ENCODE measurements around the gene KRTAP24-1. TPM values are rescaled to one million over a fixed set of nuclear protein-coding genes. Genes with fewer than 3 reads are reported as not detected.

KRTAP24-1 gene
- total and polyA plus RNA-seq, 2 of the 13 experiments (the other 11 are each of a cell fraction or from before 2014, with no cell fraction given), result not detected

- no peak for FAIRE-seq
- CTCF ChIA-PET (ENCODE audit: low intra/inter-chr PET ratio, low total read pairs), result no interaction called here
- Histone ChIP-seq H3K27me3 (ENCODE audit: control insufficient read depth in 1 of 2, insufficient read depth in 2 of 2, low read length in 2 of 2) (no peaks in the 10 kb centered on the region), H3K4me2 (ENCODE audit: low read depth, low read length) (no peak overlapping the region), H3K4me3 (replicated peaks in 1 of 3; ENCODE audit: insufficient read depth in 1 of 3, low read depth in 2 of 3, low read length in 3 of 3) (no peak overlapping the region), H3K36me3 (replicated peaks in 1 of 2; ENCODE audit: control insufficient read depth in 1 of 2, insufficient read depth in 2 of 2, low read length in 2 of 2) (no peaks in the 10 kb centered on the region), H3K9me3 (ENCODE audit: low read length) (peaks cover 75% of the 10 kb centered on the region), H3K79me2 (ENCODE audit: insufficient read depth, low read length) (no peaks in the 10 kb centered on the region), H4K20me1 (ENCODE audit: insufficient read depth, low read length) (no peaks in the 10 kb centered on the region), H3K9ac (ENCODE audit: insufficient read depth, low read depth, low read length) (no peak overlapping the region), H2AFZ (ENCODE audit: low read length) (no peak overlapping the region), H3K4me1 (ENCODE audit: insufficient read depth, low read length) (no peaks in the 10 kb centered on the region), H3K27ac (ENCODE audit: extremely low read length, insufficient read depth, low read length) (no peak overlapping the region)
- TF ChIP-seq ZXDC (CRISPR knock-in tag; IDR thresholded peaks at IDR 0.05) (no peak), ZNF329 (CRISPR knock-in tag; IDR thresholded peaks at IDR 0.05; ENCODE audit: low read depth) (no peak), ZNF619 (CRISPR knock-in tag; IDR thresholded peaks at IDR 0.05) (no peak), ZBTB7A (CRISPR knock-in tag; IDR thresholded peaks at IDR 0.05) (no peak)
- in situ Hi-C loops (cut with HindIII; ENCODE audit: extremely low pct_ligation_motif_present, low pct_unique_long_range_greater_than_20kb), result no loop called here
- 0% methylated on average over 1 of the region's 1 CpG for WGBS (ENCODE audit: low lambda C conversion rate)
- POLR2A ChIA-PET, result no interaction called here
- no peak for ATAC-seq
- BruUV-seq (replicated peaks), result no TSS peak
- intact Hi-C loops (cut with micrococcal nuclease; ENCODE audit: unreplicated experiment), result no loop called here
- DNase-seq (ENCODE audit: low spot score), result no peak
Measured at GRCh38 chr21:30251781-30252180, 31.0 kb downstream of the KRTAP24-1 start.

- CTCF ChIA-PET (ENCODE audit: low intra/inter-chr PET ratio, low total read pairs), result no interaction called here
- FAIRE-seq (no peak), ATAC-seq (no peak), DNase-seq (ENCODE audit: low spot score) (no peak)
- POLR2A ChIA-PET, result no interaction called here
- H4K20me1 ChIP-seq (ENCODE audit: insufficient read depth, low read length), result no peaks in the 10 kb centered on the region
- H3K79me2 ChIP-seq (ENCODE audit: insufficient read depth, low read length), result no peaks in the 10 kb centered on the region
- no peaks in the 10 kb centered on the region for H3K4me1 ChIP-seq (ENCODE audit: insufficient read depth, low read length)
- no peak overlapping the region for H3K4me2 ChIP-seq (ENCODE audit: low read depth, low read length)
- intact Hi-C loops (cut with micrococcal nuclease; ENCODE audit: unreplicated experiment) (no loop called here), in situ Hi-C loops (cut with HindIII; ENCODE audit: extremely low pct_ligation_motif_present, low pct_unique_long_range_greater_than_20kb) (no loop called here)
- BruUV-seq (replicated peaks), result no TSS peak
- H2AFZ ChIP-seq (ENCODE audit: low read length), result no peak overlapping the region
- no peak overlapping the region for H3K9ac ChIP-seq (ENCODE audit: insufficient read depth, low read depth, low read length)
- no peaks in the 10 kb centered on the region for H3K27me3 ChIP-seq (ENCODE audit: control insufficient read depth in 1 of 2, insufficient read depth in 2 of 2, low read length in 2 of 2)
- no peak overlapping the region for H3K4me3 ChIP-seq (replicated peaks in 1 of 3; ENCODE audit: insufficient read depth in 1 of 3, low read depth in 2 of 3, low read length in 3 of 3)
- H3K36me3 ChIP-seq (replicated peaks in 1 of 2; ENCODE audit: control insufficient read depth in 1 of 2, insufficient read depth in 2 of 2, low read length in 2 of 2), result no peaks in the 10 kb centered on the region
- H3K9me3 ChIP-seq (ENCODE audit: low read length), result peaks cover 74% of the 10 kb centered on the region
- H3K27ac ChIP-seq (ENCODE audit: extremely low read length, insufficient read depth, low read length), result no peak overlapping the region
- under 1% methylated on average over 3 of the region's 3 CpGs for WGBS (ENCODE audit: low lambda C conversion rate)
- TF ChIP-seq KLF15 (CRISPR knock-in tag; IDR thresholded peaks at IDR 0.05; ENCODE audit: borderline replicate concordance), result no peak
- no peak for TF ChIP-seq YEATS2 (CRISPR knock-in tag; IDR thresholded peaks at IDR 0.05; ENCODE audit: borderline replicate concordance)
- no peak for TF ChIP-seq HES4 (CRISPR knock-in tag; IDR thresholded peaks at IDR 0.05; ENCODE audit: borderline replicate concordance)
- TF ChIP-seq ARID5B (CRISPR knock-in tag; IDR thresholded peaks at IDR 0.05), result no peak
- no peak for TF ChIP-seq GATA4 (IDR thresholded peaks at IDR 0.05; ENCODE audit: borderline replicate concordance, low read depth)
- TF ChIP-seq ZNF451 (CRISPR knock-in tag; IDR thresholded peaks at IDR 0.05), result no peak
- TF ChIP-seq ADNP (CRISPR knock-in tag; IDR thresholded peaks at IDR 0.05), result no peak
Measured at GRCh38 chr21:30249936-30250335, 32.8 kb downstream of the KRTAP24-1 start.
